GM19099 (cell line): Measurements from ENCODE around the gene UBE2O.

ENCODE experiments used
- POLR2A ChIP-seq: IDR thresholded peaks from 3 replicates; pipeline ENCODE4 v1.6.1; 2011; ENCODE audit warnings: low read depth; ENCODE audit not compliant: insufficient read length; ENCODE audit errors: extremely low read depth

UBE2O gene

DNA sequence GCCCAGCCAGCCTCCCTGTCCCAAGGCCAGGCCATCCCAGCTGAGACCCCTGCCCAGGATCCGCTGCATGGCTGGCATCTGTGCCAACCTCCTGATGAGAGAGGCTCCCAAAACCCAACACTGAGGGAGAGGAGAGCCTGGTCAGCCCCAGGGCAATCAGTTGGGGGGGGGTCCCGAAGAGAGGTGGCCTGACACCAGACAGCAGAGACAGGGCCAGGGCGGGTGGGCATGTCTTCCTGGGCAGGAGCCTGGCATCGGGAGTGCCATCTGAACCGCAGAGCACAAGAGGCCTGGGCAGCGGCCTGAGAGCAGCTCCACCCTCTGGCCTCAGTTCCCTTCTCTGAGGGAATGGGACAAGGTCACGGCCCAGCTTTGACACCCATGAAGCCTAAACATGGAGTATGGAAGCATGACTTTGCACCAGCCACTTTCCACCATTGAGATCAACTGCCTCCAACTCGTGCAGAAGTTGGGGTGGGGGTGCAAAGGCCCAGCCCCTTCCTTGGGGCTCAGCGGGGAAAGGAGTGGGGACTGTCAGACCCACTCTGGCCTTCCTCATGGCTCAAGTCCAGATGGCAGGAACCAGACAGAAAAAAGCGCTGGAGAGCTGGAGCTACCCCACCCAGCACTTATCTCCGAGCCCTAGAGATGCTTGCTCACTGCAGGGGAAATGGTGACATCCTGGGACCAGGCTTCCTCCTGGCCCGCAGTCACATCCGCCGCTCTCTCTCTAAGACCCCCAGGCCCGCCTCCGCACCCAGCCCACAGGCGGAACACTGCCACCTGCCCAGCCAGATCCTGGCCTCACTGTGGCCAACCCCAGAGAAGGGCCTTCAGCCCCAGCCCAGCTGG, 38.5 kb upstream of the UBE2O start:
- peak; percentile 4 for TF ChIP-seq POLR2A

DNA sequence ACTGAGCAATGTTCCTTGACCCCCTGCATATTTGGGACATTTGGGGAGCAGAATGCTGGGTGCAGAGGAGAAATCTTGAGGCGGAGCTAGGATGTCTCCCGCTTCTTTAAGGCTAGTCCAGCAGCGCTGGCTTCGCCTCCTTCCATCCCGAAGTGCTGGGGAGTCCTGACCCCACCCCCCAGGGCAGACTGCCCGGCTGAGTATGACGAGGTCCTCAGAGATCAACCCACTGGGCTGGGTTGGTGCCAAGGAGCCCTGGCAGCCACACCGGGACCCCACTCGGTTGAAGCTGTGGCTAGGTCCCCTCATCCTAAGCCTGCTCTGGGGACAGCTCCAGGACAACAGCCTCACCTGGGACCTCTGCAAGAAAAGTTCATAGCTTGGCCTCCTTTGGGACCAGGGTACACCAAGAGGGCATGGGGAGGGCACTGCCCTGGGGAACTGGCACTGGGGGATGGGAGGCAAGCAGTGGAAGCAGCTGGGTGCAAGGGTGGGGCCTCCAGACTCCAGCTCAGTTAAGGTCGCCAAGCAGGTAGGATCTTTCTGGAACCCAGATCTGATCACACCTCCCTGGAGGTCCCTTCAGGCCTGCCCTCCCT, 37.3 kb upstream of the UBE2O start:
- TF ChIP-seq POLR2A = peak; percentile 32

DNA sequence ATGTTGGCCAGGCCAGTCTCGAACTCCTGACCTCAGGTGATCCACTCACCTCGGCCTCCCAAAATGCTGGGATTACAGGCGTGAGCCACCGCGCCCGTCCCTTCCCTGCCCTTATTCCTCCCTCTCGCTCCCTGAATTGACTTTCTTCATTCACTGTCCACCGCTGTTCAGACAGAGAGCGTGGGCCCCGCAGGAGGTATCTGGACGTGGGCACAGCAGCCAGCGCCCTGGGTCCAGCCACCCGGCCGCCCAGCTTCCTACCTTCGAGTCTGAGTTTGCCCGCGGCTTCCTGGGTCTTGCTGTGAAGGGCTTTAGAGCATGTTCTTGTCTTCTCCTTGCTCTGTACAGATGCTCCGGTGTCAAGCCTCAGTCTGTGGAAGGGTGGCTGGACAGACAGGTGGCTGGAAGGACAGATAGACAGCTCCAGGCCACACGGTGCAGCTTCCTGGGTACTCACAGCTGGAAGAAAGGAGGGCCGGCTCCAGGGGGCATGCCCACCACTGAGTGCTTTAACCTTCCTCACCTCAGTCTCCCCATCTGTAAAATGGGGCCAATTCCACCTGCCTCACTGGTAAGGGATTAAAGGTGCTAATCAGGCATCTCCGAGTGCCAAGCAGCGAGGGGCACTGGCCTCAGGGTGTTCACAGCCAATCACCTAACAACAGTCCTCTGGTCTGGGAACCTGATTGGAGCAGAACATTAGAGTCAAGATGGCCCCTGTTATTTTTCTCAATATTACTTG, 34.7 kb upstream of the UBE2O start:
- no peak for TF ChIP-seq POLR2A

DNA sequence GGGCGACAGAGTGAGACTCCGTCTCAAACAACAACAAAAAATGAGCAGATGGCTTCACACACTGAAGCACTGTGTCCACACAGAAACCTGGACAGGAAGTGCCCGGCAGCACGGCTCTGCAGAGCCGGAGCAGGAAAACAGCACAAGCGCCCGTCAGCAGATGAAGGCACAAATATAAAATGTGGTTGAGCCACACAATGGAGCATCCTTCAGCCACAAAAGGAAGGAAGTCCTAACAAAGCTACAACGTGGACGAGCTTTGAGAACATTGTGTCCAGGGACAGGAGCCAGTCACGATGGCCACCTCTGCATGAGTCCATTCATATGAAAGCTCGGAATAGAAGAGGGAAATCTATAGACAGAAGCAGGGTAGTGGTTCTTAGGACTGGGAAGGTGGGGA, 32.6 kb upstream of the UBE2O start:
- no peak for TF ChIP-seq POLR2A

DNA sequence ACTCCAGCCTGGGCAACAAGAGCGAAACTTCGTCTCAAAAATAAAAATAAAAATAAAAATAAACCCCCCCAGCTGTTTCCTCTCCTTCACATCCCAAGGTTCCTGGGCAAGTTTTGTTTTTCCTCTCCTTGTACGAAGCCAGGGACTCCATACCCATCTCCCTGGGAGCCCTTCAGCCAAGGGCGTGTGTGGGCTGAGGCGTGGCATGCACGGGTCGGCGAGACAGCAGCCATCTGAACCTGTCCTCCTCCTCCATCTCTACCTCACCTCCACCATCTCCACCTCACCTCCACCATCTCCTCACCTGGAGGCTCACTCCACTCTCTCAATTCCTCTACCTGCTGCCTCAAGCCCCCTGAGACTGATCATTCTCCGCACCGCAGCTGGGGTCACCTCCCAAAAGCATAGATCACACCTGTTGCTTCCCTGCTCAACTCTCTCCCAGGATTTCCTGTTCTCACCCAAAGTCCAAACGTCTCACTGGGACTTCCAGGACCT, 31.3 kb upstream of the UBE2O start:
- TF ChIP-seq POLR2A = no peak

DNA sequence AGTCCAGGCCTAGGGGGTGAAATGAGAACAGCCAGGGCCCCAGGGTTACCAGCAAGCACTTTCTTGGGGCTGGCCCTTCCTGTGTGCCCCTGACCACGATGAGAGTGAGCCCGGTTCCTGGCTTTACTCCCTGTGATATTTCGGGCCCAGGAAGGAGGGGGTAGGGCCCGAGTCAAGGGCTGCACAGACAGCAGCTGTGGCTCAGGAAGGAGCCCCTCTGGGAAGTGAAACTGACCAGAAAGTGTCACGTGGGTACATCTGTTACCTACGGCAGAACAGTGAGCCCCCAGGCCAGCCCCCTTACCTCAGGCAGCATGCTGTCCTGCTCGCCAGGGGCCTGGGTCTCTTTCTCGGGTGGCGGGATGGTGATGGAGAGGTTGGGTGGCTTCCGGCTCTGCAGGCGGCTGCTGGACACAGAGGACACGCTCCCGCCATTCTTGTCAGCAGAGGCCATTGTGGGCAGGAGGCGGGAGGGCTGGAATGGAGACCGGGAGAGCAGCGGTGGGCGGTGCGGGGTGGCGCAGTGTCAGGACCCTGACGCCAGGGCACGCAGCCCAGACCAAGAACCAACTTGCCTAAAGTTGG, 28.2 kb upstream of the UBE2O start:
- peak; percentile 48 for TF ChIP-seq POLR2A

DNA sequence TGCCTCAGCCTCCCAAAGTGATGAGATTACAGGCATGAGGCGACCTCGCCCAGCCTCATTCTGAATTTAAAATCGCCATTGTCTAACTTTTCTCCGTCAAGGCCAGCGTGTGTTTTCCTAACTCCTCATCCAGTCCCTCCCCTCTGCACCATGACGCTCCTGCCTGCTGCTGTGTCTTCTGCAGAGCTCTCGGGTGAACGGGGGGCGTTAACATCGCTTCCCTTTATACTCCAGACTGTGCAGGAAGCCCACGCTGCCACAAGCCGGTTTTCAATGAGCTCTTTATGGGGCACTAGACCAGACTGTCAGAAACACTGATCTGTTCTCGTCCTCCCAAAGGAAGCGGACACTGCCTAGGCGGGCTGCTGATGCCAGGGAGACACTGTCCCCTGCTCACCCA, 27.7 kb upstream of the UBE2O start:
- TF ChIP-seq POLR2A = no peak

DNA sequence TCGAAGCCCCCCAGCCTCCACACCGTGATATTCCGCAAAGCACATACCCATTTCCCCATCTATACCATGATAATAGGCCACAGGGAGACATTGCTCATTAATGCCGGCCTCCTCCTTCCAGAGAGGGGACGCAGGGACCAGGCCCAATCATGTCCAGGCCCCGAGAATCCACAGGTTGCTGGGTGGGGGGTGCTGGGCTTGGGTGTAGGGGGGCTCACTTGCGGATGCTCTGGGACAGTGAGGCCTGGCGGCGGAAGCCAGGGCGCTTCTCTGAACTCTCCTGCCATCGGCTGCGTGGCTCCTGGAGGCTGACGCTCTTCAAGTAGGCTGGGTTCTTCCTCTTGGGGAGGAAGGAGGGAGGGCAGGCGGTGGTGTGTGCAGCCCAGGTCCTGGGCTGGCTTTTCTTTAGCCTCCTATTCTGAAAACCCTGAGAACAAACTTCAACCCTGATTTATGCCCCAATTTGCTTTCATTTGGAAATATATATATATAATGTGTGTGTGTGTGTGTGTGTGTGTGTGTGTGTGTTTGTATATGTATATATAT, 26.6 kb upstream of the UBE2O start:
- TF ChIP-seq POLR2A = no peak

DNA sequence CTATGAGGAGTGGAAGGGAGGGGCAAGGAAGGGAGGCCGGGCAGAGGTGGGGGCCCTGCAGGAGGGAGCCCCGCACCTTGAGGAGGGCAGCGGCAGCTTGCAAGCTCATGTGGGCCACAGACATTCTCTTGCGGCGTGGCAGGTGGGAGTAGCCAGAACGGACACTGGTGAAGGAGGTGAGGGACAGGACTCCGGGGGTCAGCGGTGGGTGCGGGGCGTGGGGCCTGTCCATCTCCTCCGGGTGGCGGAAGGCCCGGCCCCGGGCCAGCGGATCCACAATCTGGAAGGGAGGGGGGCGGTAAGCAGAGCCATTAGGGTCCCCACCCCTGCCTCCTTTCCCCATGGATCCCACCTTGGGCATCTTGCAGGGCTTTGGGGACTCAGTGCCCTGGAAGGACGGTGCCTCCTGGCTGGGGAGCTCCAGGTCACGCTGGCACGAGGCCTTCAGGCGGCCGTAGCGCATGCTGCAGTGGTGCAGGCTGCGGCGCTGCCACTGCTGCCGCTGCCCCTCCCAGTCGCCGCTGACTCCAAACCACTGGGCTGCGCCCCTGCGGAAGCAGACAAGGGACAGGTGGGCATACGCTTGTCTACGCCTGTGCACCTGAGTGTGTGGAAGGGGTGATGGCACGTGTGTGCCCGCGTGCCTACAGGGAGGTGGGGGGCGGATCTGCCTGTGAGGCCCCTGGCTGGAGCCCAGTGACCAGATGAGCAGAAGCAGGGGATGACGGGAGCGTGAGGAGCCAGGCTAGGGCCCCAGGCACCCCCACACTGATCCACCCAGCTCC, 26.0 kb upstream of the UBE2O start:
- TF ChIP-seq POLR2A = no peak

DNA sequence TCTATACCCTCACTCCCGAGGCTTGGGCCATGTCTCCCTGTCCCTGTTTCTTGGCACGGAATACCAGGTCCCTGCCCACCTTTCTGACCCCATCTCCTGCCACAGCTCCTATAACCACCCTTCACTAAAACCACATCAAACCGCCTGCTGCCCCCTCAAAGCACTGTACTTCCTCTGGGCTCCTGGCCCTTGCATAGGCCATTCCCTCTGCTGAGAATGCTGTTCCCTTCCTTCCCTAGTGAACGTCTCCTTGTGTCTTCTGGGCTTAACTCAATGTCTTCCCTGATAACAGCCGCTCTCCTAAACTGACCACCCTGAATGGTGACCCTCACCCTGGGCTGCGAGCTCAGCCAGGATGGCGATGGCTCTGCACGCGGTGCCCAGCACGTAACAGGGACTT, 25.1 kb upstream of the UBE2O start:
- TF ChIP-seq POLR2A = peak; percentile 5

DNA sequence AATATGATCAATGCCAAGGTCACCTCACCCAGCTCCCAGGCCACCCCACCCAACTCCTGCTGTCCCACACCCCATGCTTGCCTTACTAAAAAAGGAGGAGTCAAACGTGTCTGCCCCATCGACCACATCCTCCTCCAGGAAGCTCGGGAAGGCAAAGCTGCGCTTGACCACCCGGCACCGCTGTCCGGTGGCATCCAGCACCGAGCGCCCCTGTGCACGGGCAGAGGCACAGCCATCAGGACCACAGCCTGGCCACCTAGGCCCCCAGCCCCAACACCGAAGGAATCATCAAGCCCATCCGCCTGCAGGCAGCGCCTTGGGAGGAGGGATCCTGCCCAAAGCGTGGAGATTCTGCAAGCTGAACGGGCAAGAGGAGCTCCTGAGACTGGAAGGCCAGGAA, 24.6 kb upstream of the UBE2O start:
- peak; percentile 12 for TF ChIP-seq POLR2A

DNA sequence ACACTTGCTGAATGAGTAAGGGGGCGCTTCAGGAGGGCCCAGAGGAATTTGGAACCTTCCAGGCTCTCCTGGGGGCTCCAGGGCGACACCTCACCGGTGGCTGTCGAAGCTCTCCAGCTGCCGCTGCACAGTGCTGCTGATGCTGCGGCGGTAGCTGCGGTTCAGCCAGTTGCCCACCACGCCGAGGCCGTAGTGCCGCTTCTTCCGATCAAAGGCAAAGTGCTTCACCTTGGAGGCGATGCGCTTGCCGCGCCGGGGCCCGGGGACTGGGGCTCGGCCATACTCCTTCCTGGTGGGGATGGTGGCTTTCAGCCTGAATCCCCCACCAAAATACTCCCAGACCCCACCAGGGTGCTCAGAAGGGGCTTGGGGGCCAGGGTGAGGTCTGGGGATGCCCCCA, 23.8 kb upstream of the UBE2O start:
- TF ChIP-seq POLR2A = no peak

DNA sequence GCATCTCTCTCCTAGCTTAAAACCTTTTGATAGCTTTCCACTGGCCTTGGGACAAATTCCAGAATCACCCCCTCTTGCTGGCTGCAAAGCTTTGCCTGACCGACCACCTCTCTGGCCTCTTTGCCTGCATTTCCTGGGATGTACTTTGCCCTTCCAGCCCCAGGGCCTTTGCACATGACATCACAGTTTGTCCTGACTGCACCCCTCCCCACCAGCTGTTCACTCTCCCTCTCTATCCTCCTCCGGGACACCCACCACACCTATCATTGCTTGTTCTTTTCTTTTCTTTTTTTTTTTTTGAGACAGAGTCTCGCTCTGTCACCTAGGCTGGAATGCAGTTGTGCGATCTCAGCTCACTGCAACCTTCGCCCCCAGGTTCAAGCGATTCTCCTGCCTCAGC, 22.4 kb upstream of the UBE2O start:
- no peak for TF ChIP-seq POLR2A

DNA sequence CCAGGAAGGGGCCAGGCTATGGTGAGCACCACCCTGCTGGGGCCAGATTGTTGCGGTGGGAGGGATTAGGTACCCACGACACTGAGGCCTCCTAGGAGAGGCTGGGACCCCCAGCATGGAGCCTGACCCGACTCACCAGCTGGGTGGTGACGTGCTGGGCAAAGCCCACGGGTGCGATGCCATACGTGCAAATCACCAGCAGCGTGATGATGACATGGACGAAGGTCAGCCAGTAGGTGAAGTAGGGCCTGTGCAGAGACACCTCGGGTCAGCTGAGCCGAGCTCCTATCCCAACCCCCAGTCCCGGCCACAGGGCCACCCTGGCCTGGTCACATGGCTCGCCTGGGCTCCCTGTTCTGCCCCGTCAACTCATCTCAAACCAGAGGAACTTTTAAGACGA, 21.9 kb upstream of the UBE2O start:
- TF ChIP-seq POLR2A = peak; percentile 10
